ENCODE data around the gene ENC1. TPM values are rescaled to one million over a fixed set of nuclear protein-coding genes. Genes with fewer than 3 reads are reported as not detected.

The ENC1 gene
- total RNA-seq, 2 donors from 2014 or later = 7.7 to 10.4 TPM

- ATAC-seq (ENCODE audit: insufficient number of reproducible peaks, low FRiP score, low read depth) (no peak), DNase-seq (ENCODE audit: low spot score) (no peak)
- Histone ChIP-seq H3K4me3 (no peak overlapping the region), H3K4me1 (ENCODE audit: control insufficient read depth in 1 of 2, low read depth in 2 of 2) (peaks cover 0 to 4% of the 10 kb centered on the region in 2 donors), H3K27me3 (replicated peaks; ENCODE audit: insufficient read depth) (no peaks in the 10 kb centered on the region), H3K9me3 (no peaks in the 10 kb centered on the region), H3K27ac (no peak overlapping the region), H3K36me3 (no peaks in the 10 kb centered on the region)
- TF ChIP-seq CTCF (IDR thresholded peaks at IDR 0.05) = no peak
Observed at GRCh38 chr5:74581988-74582365, 58.6 kb downstream of the ENC1 start.

GRCh38 chr5:74580729-74581109 is 59.8 kb downstream of the ENC1 start:
- no peak for TF ChIP-seq CTCF (IDR thresholded peaks at IDR 0.05)
- Histone ChIP-seq H3K9me3 (no peaks in the 10 kb centered on the region), H3K27me3 (replicated peaks; ENCODE audit: insufficient read depth) (no peaks in the 10 kb centered on the region), H3K36me3 (no peaks in the 10 kb centered on the region), H3K27ac (no peak overlapping the region), H3K4me1 (ENCODE audit: control insufficient read depth in 1 of 2, low read depth in 2 of 2) (peaks cover 8 to 15% of the 10 kb centered on the region in 2 donors), H3K4me3 (no peak overlapping the region)
- ATAC-seq (ENCODE audit: insufficient number of reproducible peaks, low FRiP score, low read depth) = no peak
- DNase-seq (ENCODE audit: low spot score) = no peak

- ATAC-seq (ENCODE audit: insufficient number of reproducible peaks, low FRiP score, low read depth) (no peak), DNase-seq (ENCODE audit: low spot score) (no peak)
- no peak for TF ChIP-seq CTCF (IDR thresholded peaks at IDR 0.05)
- H3K36me3 ChIP-seq = no peaks in the 10 kb centered on the region
- H3K4me1 ChIP-seq (ENCODE audit: control insufficient read depth in 1 of 2, low read depth in 2 of 2) = peaks cover 8 to 18% of the 10 kb centered on the region in 2 donors
- no peaks in the 10 kb centered on the region for H3K9me3 ChIP-seq
- no peaks in the 10 kb centered on the region for H3K27me3 ChIP-seq (replicated peaks; ENCODE audit: insufficient read depth)
- H3K4me3 ChIP-seq = no peak overlapping the region
- no peak overlapping the region for H3K27ac ChIP-seq
Observed at GRCh38 chr5:74579215-74579614, 61.3 kb downstream of the ENC1 start.

- DNase-seq (ENCODE audit: low spot score) = no peak
- no peaks in the 10 kb centered on the region for H3K36me3 ChIP-seq
- no peak for ATAC-seq (ENCODE audit: insufficient number of reproducible peaks, low FRiP score, low read depth)
- H3K27me3 ChIP-seq (replicated peaks; ENCODE audit: insufficient read depth) = no peaks in the 10 kb centered on the region
- H3K27ac ChIP-seq = no peak overlapping the region
- H3K9me3 ChIP-seq = no peaks in the 10 kb centered on the region
- peaks cover 8 to 18% of the 10 kb centered on the region in 2 donors for H3K4me1 ChIP-seq (ENCODE audit: control insufficient read depth in 1 of 2, low read depth in 2 of 2)
- H3K4me3 ChIP-seq = no peak overlapping the region
- TF ChIP-seq CTCF (IDR thresholded peaks at IDR 0.05) = no peak
Observed at GRCh38 chr5:74578356-74579044, 62.0 kb downstream of the ENC1 start.

Other genes with a start within 250 kb of the ENC1 start
- gene HEXB, start 44.5 kb upstream of the ENC1 start, total RNA-seq = 100 to 1,000 TPM; 139 to 156 TPM
- gene GFM2, start 126.4 kb upstream of the ENC1 start, total RNA-seq = 10 to 100 TPM; 11.6 to 12.6 TPM
- gene NSA2, start 126.5 kb upstream of the ENC1 start, total RNA-seq = 10 to 100 TPM; 58.9 to 76.1 TPM
- 1 to 10 TPM; 1.1 to 2.2 TPM for gene FAM169A, start 225.7 kb upstream of the ENC1 start, total RNA-seq